HG02885 (cell line): ENCODE results near the gene IVD.
A peak's percentile ranks its signal among the peaks of the same experiment; 100 is the strongest.

Experiments used
- ATAC-seq: cut with Tn5 transposase; IDR thresholded peaks from one replicate; pipeline ENCODE4 v1.9.1; 2021; ENCODE audit warnings: mild to moderate bottlenecking; ENCODE audit not compliant: unreplicated experiment, poor library complexity

The IVD gene

DNA sequence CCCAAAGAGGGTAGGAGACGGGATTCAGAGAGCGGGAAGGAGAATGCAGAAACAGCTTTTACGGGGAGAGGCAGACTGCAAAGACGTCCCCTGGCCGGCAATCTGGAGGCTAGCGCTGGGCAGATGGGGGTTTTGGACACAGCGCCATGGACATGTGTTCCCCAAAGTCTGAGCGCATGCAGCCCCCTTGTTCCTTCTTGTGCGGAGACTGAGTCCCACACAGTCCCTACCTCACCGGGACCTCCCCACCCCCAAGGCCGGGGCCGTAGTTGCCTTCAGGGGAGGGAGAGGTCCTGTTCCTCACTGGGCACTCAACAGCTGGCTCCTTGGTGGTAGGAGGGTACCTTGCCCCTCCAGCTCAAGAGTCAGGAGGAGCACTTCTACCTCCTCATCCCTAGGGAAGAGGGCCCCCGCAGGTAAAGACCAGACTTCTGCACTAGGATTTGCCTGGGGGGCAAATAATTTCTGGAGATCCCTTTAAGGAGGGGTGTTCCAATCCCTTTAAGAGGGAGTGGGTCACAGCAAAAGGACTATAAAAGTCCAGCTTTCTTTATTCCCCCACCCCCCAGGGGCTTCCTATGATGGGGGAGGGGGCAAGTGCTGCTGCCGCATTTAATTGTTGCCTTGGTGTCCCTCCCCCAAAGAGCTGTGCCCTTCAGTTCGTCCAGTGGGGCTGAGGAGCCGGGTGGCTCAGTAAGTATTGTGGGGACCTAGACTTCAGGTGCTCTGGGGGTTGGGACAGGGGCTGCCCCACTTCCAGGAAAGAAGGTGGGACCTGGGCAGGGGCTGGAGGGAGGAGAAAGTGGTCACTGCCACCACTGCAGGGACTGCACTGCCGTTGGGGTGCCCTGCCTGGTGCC lies 31.5 kb downstream of the IVD start:
- no peak for ATAC-seq

GRCh38 chr15:40437752-40438687 lies 32.4 kb downstream of the IVD start:
- no peak for ATAC-seq

- no peak for ATAC-seq
Observed at GRCh38 chr15:40438712-40439111, 33.1 kb downstream of the IVD start.

DNA sequence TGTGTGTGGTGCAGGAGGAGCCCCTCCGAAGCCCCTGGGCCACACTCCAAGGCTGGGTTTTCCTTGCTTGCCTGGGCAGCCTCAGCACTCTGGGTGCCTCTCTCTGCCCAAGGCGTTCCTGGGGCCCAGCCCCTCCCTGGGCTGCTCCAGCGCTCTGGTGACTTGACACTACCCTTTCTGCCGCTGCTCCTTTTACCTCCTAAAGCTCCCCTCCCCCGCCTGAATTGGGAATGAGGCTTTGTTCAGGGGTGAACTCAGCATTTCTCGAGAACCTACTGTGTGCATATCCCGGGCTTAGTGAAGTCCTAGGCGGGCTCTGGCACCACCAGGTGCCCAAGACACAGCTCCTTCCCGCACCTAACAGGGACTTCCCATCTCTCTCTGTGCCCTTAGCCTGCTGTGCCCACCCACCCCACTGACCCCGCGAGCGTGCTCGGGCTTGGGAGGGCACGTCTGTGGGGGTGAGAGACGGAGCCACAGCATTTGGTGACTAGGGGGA lies 33.9 kb downstream of the IVD start:
- no peak for ATAC-seq

DNA sequence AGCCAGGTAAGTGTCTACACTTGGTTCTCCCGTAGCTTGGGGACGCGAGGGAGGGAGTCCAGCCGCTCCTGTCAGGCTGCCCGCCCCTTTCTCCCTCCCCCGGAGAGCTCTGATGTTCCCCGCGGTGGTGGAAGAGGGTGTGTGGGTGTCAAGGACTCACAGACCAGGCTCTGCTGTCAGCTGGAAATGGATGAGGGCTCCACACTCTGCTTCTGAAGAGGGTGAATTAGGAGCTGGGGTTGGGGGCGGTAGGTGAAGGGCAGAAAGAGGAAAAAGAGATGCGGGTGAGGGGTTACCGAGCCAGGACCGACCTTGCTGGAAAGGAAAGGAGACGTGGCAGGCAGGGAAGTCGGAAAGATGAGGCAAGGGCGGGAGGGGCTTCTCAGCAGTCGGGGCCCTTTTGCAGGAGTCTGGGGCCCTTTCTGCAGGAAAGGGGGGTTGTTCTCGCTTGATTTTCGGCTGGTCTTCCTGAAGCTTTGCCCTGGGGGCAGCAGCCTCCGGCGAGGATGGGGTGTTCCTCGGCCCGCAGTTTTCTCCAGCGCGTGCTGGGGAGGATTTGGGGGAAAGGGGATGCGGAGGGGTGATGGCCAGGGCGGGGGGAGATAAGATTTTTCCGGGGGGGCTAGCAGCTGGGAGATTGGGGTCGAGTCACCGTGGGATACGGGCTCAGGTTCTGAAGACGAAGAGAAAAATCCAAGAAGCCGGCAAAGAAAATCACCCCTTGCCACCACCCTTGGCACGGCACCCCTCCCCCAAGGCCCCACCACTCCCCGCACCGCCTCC lies 34.6 kb downstream of the IVD start:
- no peak for ATAC-seq

GRCh38 chr15:40440743-40441564 lies 35.4 kb downstream of the IVD start, which contains the start of gene BAHD1:
TSS of gene BAHD1 (plus strand) at chr15:40440953. CDS start at chr15:40458465, 17,512 bp downstream.
- ATAC-seq: peak; percentile 89

GRCh38 chr15:40441565-40442531 lies 36.3 kb downstream of the IVD start:
- ATAC-seq: no peak

DNA sequence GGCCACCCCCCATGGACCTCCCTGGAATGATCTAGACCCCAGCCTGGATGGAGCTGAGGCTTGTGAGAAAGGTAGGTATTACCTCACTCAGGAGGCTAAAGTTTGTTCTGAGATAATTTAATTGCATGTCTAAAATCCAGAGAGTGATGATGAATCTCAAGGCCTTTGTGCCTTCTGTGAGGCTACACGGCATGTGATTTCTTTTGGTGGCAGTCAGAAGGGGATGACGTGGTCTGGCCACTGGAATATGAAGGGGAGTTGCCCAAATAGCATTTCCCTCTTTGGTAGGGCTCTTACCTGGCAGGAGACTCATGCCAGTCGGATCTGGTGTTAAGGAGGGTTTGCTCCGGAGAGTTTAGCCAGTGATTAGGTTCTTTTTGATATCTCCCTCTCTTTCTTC lies 37.7 kb downstream of the IVD start:
- no peak for ATAC-seq

DNA sequence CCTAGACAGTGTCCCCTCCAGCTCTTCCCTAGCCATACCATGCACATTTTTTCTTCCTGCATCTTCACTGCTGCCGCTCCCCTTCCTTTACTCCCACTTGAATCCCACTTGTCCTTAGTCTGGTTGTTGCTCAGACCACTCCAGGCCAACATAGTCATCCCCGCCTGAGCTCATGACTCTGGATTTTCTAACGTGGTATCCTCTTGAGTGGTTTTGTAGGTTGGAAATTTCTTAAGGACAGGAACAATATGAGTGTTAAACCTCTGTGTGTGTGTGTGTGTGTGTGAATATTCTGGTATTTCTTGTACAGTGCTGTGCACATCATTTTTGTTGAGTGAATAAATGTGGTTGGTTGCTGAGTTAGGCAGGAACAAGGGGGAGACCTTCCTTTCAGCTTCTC lies 38.3 kb downstream of the IVD start:
- ATAC-seq: no peak

- no peak for ATAC-seq
Observed at GRCh38 chr15:40444736-40445135, 39.1 kb downstream of the IVD start.

- no peak for ATAC-seq
Observed at GRCh38 chr15:40445421-40445922, 39.9 kb downstream of the IVD start.

DNA sequence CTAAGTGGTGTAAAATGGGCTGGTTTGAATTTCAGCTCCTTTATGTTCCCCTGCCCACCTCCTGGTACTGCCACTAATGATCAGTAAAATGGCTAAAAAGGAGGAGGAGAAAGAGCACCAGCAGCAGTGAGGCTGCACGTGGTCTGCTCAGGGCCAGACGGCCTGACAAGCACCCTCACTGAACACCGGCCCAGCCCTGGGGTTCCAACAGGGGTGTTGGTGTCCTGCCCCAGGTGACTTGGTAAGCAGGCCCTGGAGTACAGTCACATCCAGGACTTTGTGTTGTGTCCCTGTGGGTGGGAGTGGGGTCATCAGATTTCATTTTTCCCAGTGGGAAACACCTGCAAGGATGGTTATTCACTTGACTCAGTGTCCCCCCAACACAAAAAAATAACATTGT lies 40.5 kb downstream of the IVD start:
- no peak for ATAC-seq

GRCh38 chr15:40448354-40448753 lies 42.8 kb downstream of the IVD start:
- no peak for ATAC-seq

DNA sequence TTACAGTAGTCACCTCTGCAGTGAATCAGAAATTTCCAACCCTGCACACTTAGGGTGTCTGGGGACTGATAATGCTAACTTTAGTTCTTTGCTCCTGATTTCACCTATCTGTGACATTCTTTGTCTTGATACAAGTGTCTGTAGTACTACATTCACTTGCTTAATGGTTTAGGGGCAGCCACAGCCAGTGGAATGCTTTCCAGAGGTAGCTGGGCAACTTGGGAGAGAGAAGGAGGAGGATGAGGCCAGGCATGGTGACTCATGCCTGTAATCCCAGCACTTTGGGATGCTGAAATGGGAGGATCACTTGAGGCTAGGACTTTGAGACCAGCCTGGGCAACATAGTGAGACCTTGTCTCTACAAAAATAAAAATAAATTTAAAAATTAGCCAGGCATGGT lies 43.7 kb downstream of the IVD start:
- no peak for ATAC-seq

DNA sequence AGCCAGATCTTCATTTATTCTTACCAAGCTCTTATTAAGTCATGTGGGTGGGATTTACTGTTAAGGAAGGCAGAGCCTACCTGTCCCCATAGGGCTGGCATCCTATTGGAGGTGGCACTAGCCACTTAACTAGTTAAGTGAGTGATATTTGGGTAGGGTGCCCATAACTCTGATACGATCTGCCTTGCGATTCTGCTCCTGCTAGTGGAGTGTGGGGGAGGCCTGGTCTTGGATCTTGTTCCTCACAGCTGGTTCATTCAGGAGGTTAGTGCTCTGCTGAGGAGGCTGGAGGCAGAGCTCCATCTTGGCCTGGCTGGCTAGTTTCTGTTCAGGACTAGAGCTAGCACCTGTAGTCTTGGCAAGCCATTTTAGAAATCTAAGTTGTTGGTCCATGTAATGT lies 44.5 kb downstream of the IVD start:
- no peak for ATAC-seq

- no peak for ATAC-seq
Observed at GRCh38 chr15:40451527-40452158, 46.0 kb downstream of the IVD start.

DNA sequence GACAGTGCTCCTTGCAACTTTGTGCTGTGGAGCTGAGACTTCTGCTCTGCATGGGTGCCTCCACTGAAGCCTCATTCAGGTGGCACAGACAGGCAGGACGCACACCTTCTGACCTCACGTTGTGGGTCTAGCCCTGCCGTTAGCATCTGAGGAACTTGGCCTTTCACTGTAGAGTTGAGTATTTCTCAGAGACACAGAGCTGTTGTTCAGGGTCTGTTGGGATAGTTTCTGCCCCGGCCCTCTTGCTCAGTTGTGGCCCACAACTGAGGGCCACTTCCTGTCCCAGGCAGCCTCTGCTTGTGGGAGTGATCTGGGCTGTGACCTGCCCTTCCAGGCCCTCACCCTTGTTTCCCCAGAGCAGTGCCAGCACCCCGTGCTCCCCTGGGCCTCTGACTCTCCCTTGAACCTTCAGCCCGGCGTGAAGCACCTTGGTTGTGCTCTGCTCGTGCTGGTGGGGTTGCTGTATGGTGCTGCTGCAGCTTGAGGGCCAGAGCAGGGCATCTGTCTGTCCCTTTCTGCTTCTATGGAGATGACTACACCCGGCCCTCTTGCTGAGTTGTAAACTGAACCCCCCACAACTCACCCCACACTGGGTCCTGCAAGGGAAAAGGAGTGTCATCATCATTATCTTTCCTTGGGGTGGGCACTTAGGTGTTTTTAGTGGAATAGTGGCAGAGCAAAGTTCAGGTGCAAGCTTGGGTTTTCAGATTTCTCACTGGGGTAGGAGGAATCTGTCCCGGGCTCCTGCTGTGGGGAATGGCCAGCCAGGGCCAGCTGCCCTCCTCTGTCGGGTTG lies 46.9 kb downstream of the IVD start:
- peak; percentile 64 for ATAC-seq
